MV-4-11 (cell line): ENCODE results near the gene AKR1C2.
A peak's percentile ranks its signal among the peaks of the same experiment; 100 is the strongest.
"Not testable (repeated sequence)": the region's sequence is repeated elsewhere in the genome, so short reads cannot be mapped to it uniquely, and the experiment has no call there.

Experiments
- DNase-seq: peaks from one replicate; lab custom pipeline; 2025; lab: John Stamatoyannopoulos, UW

The AKR1C2 gene

DNA sequence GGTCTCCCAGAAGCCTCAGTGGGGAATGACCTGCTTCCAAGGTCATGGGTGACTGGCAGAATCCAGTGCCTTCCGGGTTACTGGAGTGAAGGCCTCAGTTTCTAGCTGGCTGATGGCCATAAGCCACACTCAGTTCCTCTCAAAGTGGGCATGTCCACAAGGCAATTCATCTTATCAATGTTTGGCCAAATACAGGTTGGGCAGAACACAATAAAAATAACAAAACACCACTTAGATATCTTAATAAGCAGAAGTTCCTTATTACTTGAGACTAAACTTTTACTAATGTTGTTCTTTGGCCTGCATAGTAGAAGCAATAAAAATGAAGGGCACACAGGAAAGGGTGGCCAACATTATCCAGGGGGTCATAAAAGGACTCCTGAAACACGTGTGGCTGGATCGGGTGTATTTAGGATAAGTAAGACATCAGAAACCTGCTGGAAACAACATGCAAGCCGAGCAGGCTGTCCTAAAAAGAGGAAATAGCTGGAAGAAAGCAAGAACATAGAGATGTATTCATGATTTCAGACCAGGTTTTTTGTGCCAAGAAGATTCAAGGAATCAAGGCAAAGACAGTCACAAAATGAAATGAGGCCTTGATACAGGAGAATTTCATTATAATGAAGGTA lies 19.6 kb upstream of the AKR1C2 start:
- DNase-seq: peak; percentile 18

DNA sequence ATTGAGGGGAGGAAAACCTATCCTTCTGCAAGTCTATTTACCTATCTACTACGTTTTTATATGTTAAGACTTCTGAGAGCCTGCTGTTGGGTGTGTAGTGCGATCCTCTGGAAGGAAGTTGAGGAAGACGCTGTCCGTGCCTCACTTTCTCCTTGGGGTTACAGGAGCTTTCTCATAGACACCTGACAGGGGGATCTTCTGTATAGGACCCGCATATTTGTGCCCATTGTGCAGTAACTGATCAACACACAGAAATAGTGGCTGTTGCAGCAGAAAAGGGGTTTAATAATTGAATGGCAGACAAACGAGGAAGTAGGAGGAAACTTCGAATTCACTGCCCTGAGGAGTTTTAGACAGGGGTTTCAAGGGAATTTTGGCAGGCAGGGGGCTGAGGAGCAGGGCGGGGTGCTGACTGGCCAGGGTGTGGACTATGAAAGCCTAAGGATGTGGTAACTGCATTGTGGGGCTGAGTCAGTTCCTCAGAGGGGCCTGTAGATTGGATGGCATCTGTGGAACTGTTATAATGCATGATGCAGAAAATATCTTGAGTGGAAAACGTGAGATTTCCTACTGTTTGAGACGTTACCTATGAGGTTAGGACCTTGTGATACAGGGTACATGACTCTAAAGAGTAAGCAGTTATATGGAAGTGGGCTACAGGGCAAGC lies 18.1 kb upstream of the AKR1C2 start:
- DNase-seq: peak; percentile 12

DNA sequence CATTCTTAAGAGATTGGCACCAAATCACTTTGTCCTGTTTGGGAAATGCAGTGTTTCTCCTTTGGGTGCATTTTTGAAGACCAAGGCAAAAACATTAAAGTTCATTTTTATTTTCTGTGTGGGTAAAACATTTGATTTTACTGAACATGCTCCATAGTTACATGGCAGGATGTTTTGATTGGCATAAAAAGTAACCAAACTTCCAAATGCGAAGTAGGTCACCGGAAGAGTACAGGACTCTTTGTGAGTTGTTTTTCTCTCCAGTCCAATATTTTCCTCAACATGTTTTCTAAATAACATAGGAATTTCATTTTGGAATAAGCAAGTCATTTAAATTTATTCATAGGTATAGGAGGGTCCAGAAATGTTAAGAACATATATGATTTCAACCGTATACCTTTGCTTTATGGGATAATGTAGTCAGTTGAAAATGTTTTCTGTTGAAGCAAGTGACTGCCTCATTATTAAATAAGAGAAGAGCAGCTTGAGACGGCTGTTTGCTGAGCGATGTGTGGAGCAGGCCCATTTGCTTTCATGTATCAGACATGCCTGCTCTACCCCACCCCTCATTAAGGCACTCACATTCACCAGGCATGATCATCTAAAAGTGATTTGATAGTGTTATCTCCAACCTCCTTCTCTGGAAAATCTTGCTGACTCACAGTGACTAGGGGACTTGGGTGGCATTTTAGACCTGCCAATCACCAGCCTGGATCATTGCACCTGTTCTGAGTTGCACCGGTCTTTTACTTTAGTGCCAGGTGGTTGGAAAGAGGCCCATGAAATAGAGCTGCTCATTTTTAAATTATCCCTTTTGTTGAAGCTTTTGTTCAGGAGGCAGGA lies 16.3 kb upstream of the AKR1C2 start:
- DNase-seq: not testable (repeated sequence)

DNA sequence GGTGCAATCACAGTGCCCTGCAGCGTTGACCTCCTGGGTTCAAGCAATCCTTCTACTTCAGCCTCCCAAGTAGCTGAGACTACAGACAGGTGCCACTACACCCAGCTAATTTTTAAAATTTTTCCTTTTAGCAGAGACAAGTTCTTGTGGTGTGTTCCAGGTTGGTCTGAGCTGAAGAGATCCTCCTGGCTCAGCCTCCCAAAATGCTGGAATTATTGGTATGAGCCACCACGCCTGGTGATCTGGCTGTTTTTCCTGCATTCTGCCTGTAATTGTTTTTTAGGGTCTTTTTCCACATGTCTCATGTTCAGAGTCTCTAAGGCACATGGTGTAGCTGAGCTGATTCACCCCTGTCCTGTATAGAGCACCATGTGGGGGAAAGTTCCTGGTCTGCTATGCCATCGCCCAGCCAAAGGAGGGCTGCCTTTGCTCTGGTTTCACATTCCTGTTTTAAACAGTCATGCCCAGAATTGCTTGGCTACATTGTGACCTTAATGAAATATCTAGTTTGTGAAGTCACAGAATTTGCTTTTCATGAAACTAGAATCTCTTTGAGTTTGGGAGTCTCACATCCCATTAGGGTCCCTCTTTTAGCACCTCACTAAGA lies 15.1 kb upstream of the AKR1C2 start:
- DNase-seq: peak; percentile 55

DNA sequence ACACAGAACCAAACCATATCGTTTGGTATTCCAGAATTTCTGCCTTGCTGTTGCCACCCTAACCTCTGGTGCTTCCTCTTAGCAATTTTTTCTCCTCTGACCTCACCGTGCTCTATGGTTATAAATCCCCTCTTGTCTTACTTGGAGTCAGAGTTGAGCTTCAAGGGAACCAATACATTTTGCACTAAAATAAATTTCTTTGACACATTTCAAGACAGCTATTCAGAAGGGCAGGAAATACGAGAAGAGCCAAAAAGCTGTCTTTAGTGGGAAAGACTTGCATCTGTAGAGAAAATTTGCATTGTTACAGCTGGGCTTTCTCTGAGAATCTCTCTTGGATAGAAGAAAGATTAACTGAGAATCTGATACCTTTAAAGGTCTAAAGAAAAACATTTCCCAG lies 14.5 kb upstream of the AKR1C2 start:
- DNase-seq: no peak

DNA sequence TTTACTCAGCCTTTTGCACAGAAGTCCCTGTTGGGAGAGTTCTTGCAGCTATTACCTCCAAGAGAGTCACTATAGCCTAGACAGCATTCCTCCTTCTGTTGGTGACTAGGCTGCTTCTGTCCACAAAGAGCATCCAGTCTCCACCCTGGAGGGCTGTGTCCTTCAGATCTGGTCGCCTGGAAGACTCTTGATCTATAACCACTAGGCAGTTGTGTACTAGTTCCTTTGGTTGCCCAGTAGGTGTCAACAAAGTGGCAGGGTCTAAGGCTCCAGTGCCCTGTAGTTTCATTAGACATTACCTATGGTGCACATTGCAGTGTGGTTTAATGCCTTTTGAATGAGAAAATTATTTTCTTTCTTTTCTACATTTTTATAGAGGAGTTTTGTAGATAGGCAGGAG lies 11.3 kb upstream of the AKR1C2 start:
- DNase-seq: peak; percentile 25

- not testable (repeated sequence) for DNase-seq
These were observed 10.7 kb upstream of the AKR1C2 start for GRCh38 chr10:5014200-5014910.

GRCh38 chr10:5013385-5013784 lies 9.7 kb upstream of the AKR1C2 start:
- DNase-seq: no peak

GRCh38 chr10:5012595-5012994 lies 8.9 kb upstream of the AKR1C2 start:
- no peak for DNase-seq

DNA sequence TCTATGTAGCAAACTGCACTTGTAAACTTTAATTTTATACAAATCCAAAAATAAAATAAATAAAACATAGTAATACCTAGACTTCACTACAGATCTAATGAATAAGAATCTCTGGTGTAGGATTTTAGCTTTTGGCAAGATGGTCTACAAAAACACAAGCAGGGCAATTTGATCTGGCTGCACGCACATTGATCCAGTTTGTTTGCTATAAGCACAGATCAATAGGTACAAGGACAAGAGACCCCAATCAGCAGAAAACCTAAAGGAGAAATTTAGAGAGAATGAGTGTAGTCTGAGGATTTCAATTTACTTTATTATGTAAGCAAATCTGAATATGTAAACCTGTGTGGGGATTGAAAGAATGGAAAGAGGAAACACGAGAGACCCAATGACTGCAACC lies 7.7 kb upstream of the AKR1C2 start:
- not testable (repeated sequence) for DNase-seq

- not testable (repeated sequence) for DNase-seq
These were observed 6.4 kb upstream of the AKR1C2 start for GRCh38 chr10:5010043-5010442.

GRCh38 chr10:5008857-5009548 lies 5.3 kb upstream of the AKR1C2 start:
- not testable (repeated sequence) for DNase-seq

DNA sequence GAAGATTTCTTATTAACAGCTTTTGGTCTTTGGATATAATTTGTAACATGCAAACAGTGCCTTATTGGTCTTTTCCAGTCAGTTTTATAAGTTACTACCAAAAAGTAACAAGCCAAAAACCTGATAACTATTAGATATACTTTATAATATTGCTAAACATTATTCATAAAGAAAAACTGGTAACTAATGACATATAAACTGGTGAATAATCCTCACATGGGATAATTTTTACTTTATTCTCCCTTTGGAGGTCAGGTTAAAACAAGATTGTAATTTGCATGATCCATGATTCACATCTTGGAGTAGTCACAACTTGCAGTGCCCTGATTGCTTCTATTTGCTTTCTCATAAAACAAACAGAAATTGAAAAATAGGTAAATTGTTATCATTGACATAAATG lies 844 bp upstream of the AKR1C2 start:
- not testable (repeated sequence) for DNase-seq

DNA sequence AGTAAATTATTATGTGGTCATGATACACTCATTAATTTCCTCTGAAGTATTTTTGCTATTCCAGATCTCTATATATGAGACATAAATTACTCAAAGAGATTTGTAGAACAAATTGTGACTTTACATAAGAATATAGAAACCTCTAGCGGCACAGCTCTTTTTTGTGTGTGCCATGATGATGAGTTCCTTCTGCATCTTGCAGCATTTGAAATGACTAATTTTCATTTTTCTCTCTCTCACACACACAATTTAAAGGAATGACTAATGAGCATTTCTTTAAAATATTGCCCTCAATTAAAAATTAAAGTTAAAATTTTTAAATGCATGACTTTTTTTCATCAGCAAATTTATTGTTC lies 351 bp upstream of the AKR1C2 start:
- not testable (repeated sequence) for DNase-seq

- no peak for DNase-seq
These were observed 1.5 kb downstream of the AKR1C2 start for GRCh38 chr10:5002013-5002727.

DNA sequence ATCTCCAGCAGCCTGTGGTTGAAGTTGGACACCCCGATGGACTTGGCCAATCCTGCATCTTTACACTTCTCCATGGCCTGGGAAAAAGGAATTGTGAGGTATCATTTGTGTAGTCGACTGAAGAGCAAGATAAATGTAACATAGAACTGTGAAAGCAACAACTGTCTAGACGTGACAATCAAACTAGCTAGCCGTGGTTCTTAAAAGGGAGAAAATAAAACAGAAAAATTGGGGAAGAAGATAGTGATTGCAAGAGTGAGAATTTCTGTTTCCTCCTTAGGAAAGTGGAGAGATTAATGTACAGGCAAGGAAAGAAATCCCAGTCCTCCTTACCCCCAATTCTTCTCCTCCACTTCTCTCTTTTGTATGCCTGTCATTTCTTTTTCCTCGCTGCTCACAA lies 5.0 kb downstream of the AKR1C2 start:
- DNase-seq: no peak

- not testable (repeated sequence) for DNase-seq
These were observed 9.4 kb downstream of the AKR1C2 start for GRCh38 chr10:4994260-4994659.

DNA sequence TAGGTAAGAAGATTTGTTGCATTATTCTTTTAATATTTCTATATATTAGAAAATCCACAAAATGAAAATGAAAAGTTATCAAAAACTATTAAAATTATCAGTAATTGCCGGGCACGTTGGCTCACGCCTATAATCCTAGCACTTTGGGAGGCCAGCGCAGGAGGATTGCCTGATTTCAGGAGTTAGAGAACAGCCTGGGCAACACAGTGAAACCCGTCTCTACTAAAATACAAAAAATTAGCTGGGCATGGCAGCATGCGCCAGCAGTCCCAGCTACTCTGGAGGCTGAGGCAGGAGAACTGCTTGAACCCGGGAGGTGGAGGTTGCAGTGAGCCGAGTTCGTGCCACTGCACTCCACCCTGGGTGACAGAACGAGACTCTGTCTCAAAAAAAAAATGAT lies 11.1 kb downstream of the AKR1C2 start:
- DNase-seq: not testable (repeated sequence)

DNA sequence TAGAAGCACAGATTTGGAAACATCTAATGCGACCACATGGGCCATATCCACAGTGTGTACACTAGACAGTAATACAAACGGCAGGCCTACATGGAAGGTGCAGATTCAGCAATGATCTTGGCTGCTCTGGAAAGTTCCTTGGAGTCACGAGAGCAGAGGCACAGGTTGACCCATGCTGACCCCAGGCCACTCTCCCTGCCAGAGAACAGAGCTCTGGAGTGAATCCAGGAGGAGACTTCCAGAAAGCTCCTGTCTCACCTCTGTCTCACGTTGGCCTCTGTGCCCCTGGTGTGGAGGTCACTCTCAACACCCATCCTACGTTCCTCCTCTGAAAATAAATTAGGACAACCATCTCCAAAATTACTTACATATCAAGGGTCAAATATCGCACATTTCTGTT lies 12.2 kb downstream of the AKR1C2 start:
- DNase-seq: not testable (repeated sequence)

GRCh38 chr10:4990217-4990616 lies 13.4 kb downstream of the AKR1C2 start:
- DNase-seq: no peak
